HG02642 (cell line): Measurements from ENCODE around the gene TRIM68.

ENCODE experiments used
- ATAC-seq: cut with Tn5 transposase; IDR thresholded peaks from one replicate; pipeline ENCODE4 v1.9.1; 2021; ENCODE audit warnings: mild to moderate bottlenecking; ENCODE audit not compliant: unreplicated experiment, poor library complexity

Gene TRIM68

DNA sequence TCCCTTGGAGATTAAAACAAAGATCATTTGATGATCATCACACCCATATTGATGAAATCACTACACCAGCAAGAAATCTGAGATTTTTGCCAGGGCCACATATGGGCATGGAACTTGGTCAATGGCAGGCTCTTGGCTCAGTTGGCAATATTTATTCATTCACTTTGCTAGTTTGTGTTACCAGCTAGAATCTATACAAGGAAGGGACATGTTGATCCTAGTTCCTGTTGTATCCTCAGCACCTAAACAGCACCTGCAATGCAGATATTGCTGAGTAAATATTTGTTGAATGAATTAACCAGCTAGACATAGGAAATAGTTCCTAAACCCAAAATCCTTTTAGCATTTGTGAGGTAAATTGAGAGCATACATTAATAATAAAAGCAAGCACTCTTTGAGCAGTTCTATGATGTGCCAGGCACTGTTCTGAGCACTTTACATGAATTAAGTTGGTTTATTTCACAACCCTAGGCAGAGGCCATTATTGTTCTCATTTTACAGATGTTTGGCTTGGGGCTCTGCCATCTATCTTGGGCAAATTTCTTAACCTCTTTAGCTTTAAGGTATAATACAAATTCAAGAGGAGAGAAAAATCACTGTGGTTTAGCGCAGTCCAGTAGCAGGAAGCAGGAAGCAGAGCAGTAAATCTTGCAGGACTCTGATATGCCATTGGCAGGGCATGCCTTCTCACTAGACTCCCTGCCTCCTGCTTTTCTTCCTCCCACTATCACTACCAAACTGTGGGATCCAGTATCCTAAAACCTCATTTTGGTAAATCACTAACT lies 1.6 kb downstream of the TRIM68 start:
- ATAC-seq = no peak

GRCh38 chr11:4605057-4605456 lies 3.0 kb downstream of the TRIM68 start:
- no peak for ATAC-seq

GRCh38 chr11:4593739-4594138 lies 14.3 kb downstream of the TRIM68 start, which contains the start of gene OR52I1:
Gene OR52I1 (plus strand): TSS chr11:4594039. CDS start chr11:4594039, 0 bp downstream.
- no peak for ATAC-seq

DNA sequence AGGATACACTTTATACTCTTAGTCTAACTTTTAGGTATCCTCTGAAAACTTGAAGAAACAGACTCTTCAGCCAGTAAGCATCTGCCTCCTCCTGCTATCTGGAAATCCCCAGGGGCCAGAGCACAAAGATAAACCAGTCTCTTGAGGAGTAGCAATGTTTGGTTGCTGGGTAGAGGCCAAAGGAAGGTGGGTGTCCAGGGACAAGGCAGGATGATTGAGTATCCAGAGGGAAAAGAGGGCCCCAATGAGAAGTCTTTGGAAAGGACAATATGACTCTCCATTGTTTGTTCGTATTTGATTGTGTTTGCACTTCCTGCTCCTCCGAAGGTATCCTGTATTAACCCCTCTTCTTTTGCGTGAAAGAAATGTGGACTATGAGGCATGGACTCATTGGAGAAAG lies 19.0 kb downstream of the TRIM68 start:
- no peak for ATAC-seq

GRCh38 chr11:4581443-4581842 lies 26.6 kb downstream of the TRIM68 start, which contains the start of gene OR52I2:
Gene OR52I2 (plus strand): TSS chr11:4581743.
- no peak for ATAC-seq

DNA sequence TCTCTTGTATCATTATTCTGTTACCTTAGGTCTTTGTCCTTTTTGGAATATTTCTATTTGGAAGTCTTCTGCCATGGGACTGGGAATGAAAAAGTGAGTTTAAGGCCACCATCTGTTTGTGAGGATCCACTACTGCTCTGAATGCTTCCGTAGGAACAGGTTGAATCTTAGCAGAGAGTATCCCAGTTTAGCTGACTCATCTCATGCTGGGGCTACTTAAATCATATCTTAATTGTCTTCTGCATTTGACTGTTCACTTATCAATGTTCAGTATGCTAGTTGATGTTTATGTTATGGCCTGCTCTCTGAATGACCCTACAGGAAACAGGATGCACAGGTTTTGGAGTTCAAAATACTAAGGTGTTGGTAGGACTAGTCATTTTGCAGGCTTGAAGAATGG lies 27.9 kb downstream of the TRIM68 start:
- ATAC-seq = no peak

GRCh38 chr11:4578624-4579023 lies 29.4 kb downstream of the TRIM68 start:
- ATAC-seq = no peak

- ATAC-seq = no peak
Observed at GRCh38 chr11:4577761-4578160, 30.3 kb downstream of the TRIM68 start.

GRCh38 chr11:4576880-4577279 lies 31.2 kb downstream of the TRIM68 start:
- ATAC-seq = no peak

DNA sequence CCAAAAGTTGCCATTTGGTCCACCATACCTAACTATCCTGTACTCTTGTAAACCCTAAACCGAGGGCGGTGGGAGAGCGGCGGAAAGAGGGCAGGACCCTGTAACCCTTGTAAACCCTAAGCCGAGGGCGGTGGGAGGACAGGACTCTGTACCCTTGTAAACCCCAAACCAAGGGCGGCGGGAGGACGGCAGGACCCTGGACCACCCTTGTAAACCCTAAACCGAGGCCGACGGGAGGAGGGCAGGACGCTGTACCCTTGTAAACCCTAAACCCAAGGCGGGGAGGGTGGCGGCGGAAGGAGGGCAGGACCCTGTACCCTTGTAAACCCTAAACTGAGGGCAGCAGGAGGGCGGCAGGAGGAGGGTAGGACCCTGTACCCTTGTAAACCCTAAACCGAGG lies 39.0 kb downstream of the TRIM68 start:
- ATAC-seq = no peak

- no peak for ATAC-seq
Observed at GRCh38 chr11:4565371-4565770, 42.7 kb downstream of the TRIM68 start.

DNA sequence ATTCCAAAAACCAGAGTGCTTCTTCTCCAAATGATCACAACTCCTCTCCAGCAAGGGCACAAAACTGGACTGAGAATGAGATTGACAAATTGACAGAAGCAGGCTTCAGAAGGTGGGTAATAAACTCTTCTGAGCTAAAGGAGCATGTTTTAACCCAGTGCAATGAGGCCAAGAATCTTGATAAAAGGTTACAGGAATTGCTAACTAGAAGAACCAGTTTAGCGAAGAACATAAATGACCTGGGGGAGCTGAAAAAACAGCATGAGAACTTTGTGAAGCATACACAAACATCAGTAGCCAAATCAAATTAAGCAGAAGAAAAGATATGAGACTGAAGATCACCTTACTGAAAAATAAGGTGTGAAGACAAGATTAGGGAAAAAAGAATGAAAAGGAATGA lies 47.6 kb downstream of the TRIM68 start:
- no peak for ATAC-seq

DNA sequence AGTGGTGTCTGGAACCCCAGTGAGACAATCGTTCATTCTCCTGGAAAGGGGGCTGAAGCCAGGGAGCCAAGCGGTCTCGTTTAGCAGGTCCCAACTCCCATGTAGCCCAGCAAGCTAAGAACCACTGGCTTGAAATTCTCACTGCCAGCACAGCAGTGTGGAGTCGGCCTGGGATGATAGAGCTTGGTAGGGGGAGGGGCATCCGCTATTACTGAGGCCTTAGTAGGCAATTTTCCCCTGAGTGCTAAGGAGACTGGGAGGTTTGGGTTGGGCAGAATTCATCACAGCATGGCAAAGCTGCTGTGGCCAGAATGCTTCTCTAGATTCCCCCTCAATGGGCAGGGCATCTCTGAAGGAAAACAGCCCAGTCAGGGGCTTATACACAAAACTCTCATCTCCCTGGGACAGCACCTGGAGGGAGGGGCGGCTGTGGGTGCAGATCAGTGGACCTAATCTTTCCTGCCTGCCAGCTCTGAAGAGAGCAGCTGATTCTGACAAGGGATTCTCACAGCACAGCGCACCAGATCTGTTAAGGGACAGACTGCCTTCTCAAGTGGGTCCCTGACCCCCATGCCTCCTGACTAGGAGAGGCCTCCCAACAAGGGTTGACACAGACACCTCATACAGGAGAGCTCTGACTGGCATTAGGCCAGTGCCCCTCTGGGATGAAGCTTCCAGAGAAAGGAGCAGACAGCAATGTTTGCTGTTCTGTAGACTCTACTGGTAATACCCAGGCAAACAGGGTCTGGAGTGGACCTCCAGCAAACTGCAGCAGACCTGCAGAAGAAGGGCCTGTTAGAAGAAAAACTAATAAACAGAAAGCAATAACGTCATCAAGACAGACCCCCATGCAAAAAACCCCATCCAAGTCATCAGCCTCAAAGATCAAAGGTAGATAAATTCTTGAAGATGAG lies 48.2 kb downstream of the TRIM68 start:
- no peak for ATAC-seq

DNA sequence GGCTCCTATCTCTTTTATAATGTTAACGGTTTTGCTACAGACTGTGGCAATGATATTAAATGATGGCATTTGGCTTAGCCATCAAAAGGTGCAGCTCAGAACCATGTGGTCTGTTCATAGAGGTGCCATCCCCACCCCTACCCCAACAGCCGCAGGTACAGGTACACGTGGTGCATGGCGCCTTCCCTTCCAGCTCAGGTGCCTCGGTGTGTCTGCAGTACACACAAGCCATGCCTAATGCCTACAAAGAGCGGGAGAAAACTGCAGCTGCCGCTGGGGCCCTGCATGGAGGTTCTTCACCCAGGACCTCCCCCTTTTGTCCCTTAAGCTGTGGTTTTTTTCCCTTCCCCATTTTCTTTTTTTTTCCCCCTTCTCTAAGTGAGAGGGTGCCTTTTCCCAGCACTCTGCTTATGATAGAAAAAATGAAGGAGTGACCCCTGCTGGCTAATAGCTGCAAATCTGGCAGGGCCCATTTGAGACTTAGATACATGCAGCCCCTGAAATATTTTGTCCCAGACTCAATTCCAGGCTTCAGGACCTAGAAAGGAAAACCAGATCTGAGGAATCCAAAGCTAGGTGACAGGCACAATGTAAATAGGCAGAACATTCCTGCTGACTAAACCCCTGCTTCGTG lies 56.6 kb downstream of the TRIM68 start:
- no peak for ATAC-seq
